ENCODE data around the gene PROB1.

DNA sequence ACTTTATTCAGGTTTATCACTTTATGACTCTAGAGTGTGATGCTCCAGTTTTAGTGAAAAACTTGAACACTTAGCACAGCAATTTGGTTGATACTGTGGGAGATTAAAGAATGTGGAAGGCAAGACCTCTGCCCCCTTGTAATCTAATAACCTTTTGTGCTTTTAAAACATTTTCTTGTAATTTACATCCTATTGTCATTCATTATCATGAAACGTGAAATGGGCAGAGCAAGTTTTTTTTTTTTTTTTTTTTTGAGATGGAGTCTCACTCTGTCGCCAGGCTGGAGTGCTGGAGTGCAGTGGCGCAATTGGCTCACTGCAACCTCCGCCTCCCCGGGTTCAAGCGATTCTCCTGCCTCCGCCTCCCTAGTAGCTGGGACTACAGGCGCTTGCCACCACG lies 51.4 kb downstream of the PROB1 start:
- TF ChIP-seq EZH2 (IDR thresholded peaks at IDR 0.05; ENCODE audit: low read length), result no peak
- TF ChIP-seq, protein P1, sequence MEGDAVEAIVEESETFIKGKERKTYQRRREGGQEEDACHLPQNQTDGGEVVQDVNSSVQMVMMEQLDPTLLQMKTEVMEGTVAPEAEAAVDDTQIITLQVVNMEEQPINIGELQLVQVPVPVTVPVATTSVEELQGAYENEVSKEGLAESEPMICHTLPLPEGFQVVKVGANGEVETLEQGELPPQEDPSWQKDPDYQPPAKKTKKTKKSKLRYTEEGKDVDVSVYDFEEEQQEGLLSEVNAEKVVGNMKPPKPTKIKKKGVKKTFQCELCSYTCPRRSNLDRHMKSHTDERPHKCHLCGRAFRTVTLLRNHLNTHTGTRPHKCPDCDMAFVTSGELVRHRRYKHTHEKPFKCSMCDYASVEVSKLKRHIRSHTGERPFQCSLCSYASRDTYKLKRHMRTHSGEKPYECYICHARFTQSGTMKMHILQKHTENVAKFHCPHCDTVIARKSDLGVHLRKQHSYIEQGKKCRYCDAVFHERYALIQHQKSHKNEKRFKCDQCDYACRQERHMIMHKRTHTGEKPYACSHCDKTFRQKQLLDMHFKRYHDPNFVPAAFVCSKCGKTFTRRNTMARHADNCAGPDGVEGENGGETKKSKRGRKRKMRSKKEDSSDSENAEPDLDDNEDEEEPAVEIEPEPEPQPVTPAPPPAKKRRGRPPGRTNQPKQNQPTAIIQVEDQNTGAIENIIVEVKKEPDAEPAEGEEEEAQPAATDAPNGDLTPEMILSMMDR (optimal IDR thresholded peaks at IDR 0.05 in 1 of 3, IDR thresholded peaks at IDR 0.05 in 1 of 3, conservative IDR thresholded peaks at IDR 0.05 in 1 of 3; ENCODE audit: extremely low read depth in 1 of 3, insufficient read depth in 2 of 3, low read length in 3 of 3), result no peak
